Measurements from ENCODE around the gene SEC14L1. TPM values are rescaled to one million over a fixed set of nuclear protein-coding genes. Genes with fewer than 3 reads are reported as not detected.

The SEC14L1 gene
- polyA plus RNA-seq, 2 of the 4 experiments (the other 2 are of a cell fraction), result 27.5 to 40.4 TPM

GRCh38 chr17:77178563-77178962 lies 37.8 kb downstream of the SEC14L1 start:
- ATAC-seq, result no peak
- Histone ChIP-seq H3K4me2 (no peak overlapping the region), H3K4me1 (no peaks in the 10 kb centered on the region), H3K9me3 (peaks cover 22% of the 10 kb centered on the region), H3K27ac (no peak overlapping the region), H3K4me3 (no peak overlapping the region)
- DNase-seq (ENCODE audit: low read depth in 1 of 2, low spot score in 1 of 2), result no peak
- TF ChIP-seq ESRRA (IDR thresholded peaks at IDR 0.05; ENCODE audit: borderline replicate concordance, low read length), result no peak
- TF ChIP-seq EHF (CRISPR knock-in tag; IDR thresholded peaks at IDR 0.05), result no peak
- TF ChIP-seq HOXB5 (CRISPR knock-in tag; IDR thresholded peaks at IDR 0.05), result no peak
- no peak for TF ChIP-seq HMGXB4 (CRISPR knock-in tag; IDR thresholded peaks at IDR 0.05; ENCODE audit: borderline replicate concordance)
- no peak for TF ChIP-seq KDM5A (IDR thresholded peaks at IDR 0.05)
- ChIA-PET POLR2A (no interaction called here), CTCF (interaction anchor here (1.1 to 1.5 kb wide), 4 partner anchors 9 to 92 kb away, joined by 3 to 6 read pairs (median 4); no protein-coding TSS in a partner anchor)
- FAIRE-seq, result no peak
- WGBS (ENCODE audit: missing lambda C conversion rate), result 89% methylated on average over 14 of the region's 14 CpGs

GRCh38 chr17:77180503-77181357 lies 40.0 kb downstream of the SEC14L1 start:
- H3K4me3 ChIP-seq, result no peak overlapping the region
- CTCF ChIA-PET, result interaction anchor here (0.6 to 1.8 kb wide), 7 partner anchors 8 to 125 kb away, joined by 3 to 7 read pairs (median 5); no protein-coding TSS in a partner anchor
- no peaks in the 10 kb centered on the region for H3K4me1 ChIP-seq
- no peak overlapping the region for H3K27ac ChIP-seq
- peaks cover under 1% of the 10 kb centered on the region; the same call in 1 of the 3 replicates for H3K9me3 ChIP-seq
- DNase-seq (ENCODE audit: low read depth in 1 of 2, low spot score in 1 of 2) (no peak), FAIRE-seq (no peak), ATAC-seq (no peak)
- POLR2A ChIA-PET, result no interaction called here
- no peak overlapping the region for H3K4me2 ChIP-seq
- WGBS (ENCODE audit: missing lambda C conversion rate), result 87% methylated on average over 16 of the region's 16 CpGs
- no peak for TF ChIP-seq ZC3H11A (IDR thresholded peaks at IDR 0.05)
- TF ChIP-seq POLR2AphosphoS2 (conservative IDR thresholded peaks at IDR 0.05; ENCODE audit: low read length), result no peak
- no peak for TF ChIP-seq POLR2A (IDR thresholded peaks at IDR 0.05; ENCODE audit: low read length)
- no peak for TF ChIP-seq HOXB13 (CRISPR knock-in tag; IDR thresholded peaks at IDR 0.05; ENCODE audit: low read depth)
- no peak for TF ChIP-seq PHF8 (IDR thresholded peaks at IDR 0.05; ENCODE audit: borderline replicate concordance, low read depth)
- no peak for TF ChIP-seq MAFK (IDR thresholded peaks at IDR 0.05; ENCODE audit: partially characterized antibody)
- no peak for TF ChIP-seq CBX8 (IDR thresholded peaks at IDR 0.05)
- no peak for TF ChIP-seq BCL3 (IDR thresholded peaks at IDR 0.05)

- Histone ChIP-seq H3K4me3 (no peak overlapping the region), H3K4me1 (no peaks in the 10 kb centered on the region), H3K9me3 (no peaks in the 10 kb centered on the region), H3K4me2 (no peak overlapping the region), H3K27ac (no peak overlapping the region)
- 85% methylated on average over 16 of the region's 16 CpGs for WGBS (ENCODE audit: missing lambda C conversion rate)
- ChIA-PET POLR2A (no interaction called here), CTCF (interaction anchor here (0.6 to 2.2 kb wide), 12 partner anchors 12 to 468 kb away, joined by 3 to 7 read pairs (median 3); no protein-coding TSS in a partner anchor)
- no peak for ATAC-seq
- DNase-seq (ENCODE audit: low read depth in 1 of 2, low spot score in 1 of 2), result no peak
- no peak for FAIRE-seq
- no peak for TF ChIP-seq MYC (IDR thresholded peaks at IDR 0.05; ENCODE audit: borderline replicate concordance, low read length)
- TF ChIP-seq GATA3 (IDR thresholded peaks at IDR 0.05; ENCODE audit: borderline replicate concordance), result no peak
- no peak for TF ChIP-seq HEYL (CRISPR knock-in tag; IDR thresholded peaks at IDR 0.05)
- TF ChIP-seq TP53 (CRISPR knock-in tag; IDR thresholded peaks at IDR 0.05), result no peak
- no peak for TF ChIP-seq ZFP36 (IDR thresholded peaks at IDR 0.05; ENCODE audit: borderline replicate concordance, partially characterized antibody)
- no peak for TF ChIP-seq EP300 (IDR thresholded peaks at IDR 0.05)
- no peak for TF ChIP-seq POLR2A (IDR thresholded peaks at IDR 0.05; ENCODE audit: low read length)
- TF ChIP-seq RAD21 (conservative IDR thresholded peaks at IDR 0.05 in 1 of 2, IDR thresholded peaks at IDR 0.05 in 1 of 2), result no peak
- no peak for TF ChIP-seq BCL3 (IDR thresholded peaks at IDR 0.05)
- no peak for TF ChIP-seq SREBF2 (IDR thresholded peaks at IDR 0.05)
- TF ChIP-seq ELK1 (IDR thresholded peaks at IDR 0.05; ENCODE audit: low read depth, low read length), result no peak
- no peak for TF ChIP-seq HOXB13 (CRISPR knock-in tag; IDR thresholded peaks at IDR 0.05; ENCODE audit: low read depth)
- TF ChIP-seq CTCF (IDR thresholded peaks at IDR 0.05), result no peak
Observed at GRCh38 chr17:77182205-77183172, 41.7 kb downstream of the SEC14L1 start.

Measured in A549 (cell line).